GM18507 (cell line): ENCODE data around the gene SLC25A48.

Experiments
- DNase-seq: peaks from one replicate; pipeline ENCODE4 v3.0.0; 2011; ENCODE audit warnings: low read depth; ENCODE audit not compliant: insufficient read length; ENCODE audit errors: extremely low spot score
- FAIRE-seq: peaks from 2 replicates; lab custom pipeline; 2011; peaks lifted over from hg19 to GRCh38; lab: Jason Lieb, UNC

Gene SLC25A48

DNA sequence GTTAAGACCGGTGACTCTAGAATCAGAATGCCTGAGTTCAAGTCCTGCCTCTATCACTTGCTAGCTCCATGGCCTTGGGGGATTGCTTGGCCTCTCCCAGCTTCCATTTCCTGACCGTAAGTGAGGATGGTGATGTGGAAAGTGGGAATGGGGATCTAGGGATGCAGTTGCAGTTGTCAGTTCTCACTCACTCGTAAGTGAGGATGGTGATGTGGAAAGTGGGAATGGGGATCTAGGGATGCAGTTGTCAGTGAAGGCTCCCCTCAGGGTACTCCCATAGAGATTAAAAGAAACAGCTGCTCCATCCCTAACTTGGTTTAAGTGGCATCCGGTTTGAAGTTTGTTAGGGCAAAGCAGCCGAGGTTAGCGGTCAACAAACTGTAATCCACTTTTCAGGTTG lies 64.2 kb downstream of the SLC25A48 start:
- DNase-seq (no peak), FAIRE-seq (no peak)

DNA sequence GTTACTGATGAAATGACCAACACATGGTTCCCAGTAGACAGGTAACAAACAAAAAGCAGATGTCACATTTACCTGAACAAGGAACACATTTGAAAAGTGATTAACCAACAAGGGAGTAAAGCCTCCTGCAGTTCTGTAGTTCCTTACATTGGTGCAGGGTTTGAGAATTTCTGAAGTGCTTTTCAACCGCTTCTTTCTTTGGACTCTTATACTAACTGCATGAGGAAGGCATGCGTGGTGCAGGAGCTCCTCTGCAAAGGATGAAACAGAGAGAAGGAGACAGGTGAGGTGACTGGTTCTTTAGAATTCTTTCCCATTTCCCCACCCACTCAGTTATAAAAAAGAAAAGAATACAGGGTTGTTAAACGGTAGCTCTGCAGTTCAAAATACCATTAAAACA lies 65.8 kb downstream of the SLC25A48 start:
- FAIRE-seq, result no peak
- no peak for DNase-seq

- DNase-seq (no peak), FAIRE-seq (no peak)
These were observed 67.2 kb downstream of the SLC25A48 start for GRCh38 chr5:135901633-135902032.

- no peak for FAIRE-seq
- DNase-seq, result no peak
These were observed 70.7 kb downstream of the SLC25A48 start for GRCh38 chr5:135905144-135905543.

GRCh38 chr5:135913713-135914626 lies 79.5 kb downstream of the SLC25A48 start:
- DNase-seq (no peak), FAIRE-seq (no peak)

DNA sequence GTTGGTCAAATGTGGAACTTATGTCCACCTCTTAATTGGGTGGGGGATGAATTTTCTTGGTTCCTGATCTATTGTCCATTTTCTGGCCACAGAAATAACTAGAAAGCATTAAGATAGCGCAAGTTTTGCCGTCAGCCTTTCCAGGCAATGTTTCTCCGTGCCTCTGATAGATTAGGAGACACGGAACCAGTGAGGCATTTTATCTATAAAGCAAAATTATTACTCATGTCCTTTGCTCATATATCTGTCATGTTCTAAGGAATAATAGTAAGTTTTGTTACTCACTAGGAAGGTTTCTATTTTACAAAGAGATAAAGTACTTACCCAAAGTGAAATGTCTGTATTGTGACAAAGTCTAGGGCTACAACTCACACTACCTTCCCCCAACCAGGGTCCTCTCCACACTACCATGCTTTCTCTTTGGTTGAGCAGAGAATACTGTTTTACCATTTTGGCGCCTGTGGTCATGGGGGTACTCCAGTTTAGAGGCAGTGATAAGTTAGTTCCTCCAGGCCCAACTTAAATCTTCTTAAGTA lies 81.1 kb downstream of the SLC25A48 start:
- DNase-seq (no peak), FAIRE-seq (no peak)

GRCh38 chr5:135916638-135917263 lies 82.3 kb downstream of the SLC25A48 start:
- no peak for FAIRE-seq

GRCh38 chr5:135920199-135920598 lies 85.7 kb downstream of the SLC25A48 start:
- DNase-seq (no peak), FAIRE-seq (no peak)

More at GRCh38 chr5:135916638-135917263, 82.3 kb downstream of the SLC25A48 start:
- DNase-seq, result no peak

- FAIRE-seq (no peak), DNase-seq (no peak)
These were observed 86.9 kb downstream of the SLC25A48 start for GRCh38 chr5:135921388-135921787.

DNA sequence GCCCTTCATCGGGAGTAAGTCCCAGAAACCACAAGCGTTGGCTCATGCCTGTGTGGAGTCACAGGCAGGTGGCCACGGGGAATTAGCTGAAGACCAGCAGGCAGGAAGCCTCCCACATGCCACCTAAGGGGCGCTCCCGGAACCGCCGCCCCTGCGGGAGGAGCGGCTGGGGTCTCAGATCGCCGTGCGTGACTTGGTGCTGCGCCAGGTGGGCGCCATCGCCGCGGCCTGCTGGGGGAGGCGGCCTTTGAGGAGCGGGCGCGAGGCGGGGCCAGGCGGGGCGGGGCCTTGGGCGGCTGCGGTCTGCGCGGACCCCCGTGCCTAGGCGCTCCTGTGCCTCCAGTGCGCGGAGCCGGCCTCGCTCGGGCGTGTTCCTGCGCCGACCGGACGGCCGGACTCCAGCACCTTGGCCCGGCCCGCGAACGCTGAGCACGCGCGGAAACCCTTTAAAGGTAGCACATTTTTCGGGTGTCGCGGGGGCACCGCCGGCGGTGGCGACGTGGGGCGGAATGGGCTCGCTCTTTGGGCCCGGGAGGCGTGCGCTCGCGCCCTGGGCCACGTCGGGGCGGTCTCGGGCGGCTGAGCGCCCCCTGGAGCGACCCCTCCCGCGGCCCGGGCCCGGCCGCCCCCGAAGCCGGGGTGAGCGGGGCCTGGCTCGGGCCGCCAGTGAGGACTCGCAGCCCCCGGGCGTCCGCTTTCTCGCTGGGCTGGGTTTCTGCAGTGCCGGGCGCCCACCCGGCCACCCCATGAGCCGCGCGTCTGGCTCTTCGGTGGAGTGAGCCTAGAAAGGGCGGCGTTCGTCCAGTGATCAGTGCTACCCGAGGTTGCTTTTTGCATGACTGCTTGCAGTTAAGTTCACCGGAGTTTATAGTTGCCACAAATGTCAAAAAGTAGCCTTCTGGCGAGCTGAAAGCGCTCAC lies 95.8 kb downstream of the SLC25A48 start:
- FAIRE-seq (no peak), DNase-seq (no peak)

- FAIRE-seq (no peak), DNase-seq (no peak)
These were observed 96.5 kb downstream of the SLC25A48 start for GRCh38 chr5:135930949-135931295.

DNA sequence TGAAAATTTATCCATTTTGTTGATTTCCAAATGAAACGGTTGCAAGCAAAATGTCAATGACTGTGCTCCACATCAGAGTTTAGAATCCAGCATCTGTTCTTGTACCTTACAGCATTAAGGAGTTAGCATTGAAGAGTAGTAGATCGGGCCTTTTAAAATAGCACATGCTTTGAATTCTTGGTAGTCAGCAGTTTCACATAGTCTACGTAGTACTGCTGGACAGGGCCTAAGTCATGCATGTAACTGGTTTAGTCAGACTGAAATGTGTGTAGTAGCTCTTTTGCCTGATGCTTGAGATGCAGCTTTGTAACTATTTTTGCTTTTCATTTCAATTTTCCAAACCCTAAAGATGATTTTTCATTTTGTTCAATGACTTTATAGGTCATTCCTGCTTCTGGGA lies 100.5 kb downstream of the SLC25A48 start:
- FAIRE-seq (no peak), DNase-seq (no peak)

DNA sequence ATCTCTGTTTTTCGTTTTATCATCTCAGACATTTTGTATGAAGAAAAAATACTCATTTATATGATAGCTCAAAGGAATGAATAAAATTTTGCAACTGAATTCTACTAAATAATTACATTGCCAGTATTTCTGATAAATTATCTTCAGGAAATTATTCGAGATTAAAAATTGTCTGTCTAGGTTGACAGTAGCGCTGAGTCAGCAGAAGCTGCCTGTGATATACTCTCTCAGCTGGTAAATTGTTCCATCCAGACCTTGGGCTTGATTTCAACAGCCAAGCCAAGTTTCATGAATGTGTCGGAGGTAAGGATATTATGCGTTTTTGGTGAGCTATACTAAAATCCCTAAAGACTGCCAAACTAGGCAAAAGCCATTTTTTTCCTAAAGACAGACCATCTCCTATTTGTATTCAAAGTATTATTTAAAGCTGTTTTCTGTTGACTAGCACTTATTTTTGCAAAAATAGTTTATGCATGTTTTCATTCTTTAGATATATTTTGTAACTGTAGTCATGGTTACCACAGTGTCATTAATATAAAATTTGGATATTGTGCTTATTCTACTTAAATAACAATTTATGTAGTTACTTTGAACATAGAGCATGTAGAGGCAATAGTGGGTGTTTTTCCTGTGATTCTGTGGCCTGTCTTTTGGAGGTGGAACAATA lies 102.9 kb downstream of the SLC25A48 start:
- DNase-seq, result no peak
- no peak for FAIRE-seq
